Measurements from ENCODE around the gene ELL. TPM values are rescaled to one million over a fixed set of nuclear protein-coding genes. Genes with fewer than 3 reads are reported as not detected.
A peak's percentile ranks its signal among the peaks of the same experiment; 100 is the strongest.

Gene ELL
- total and polyA plus RNA-seq, 4 experiments from 2014 or later = 6.5 to 35.9 (median 25.8) TPM

DNA sequence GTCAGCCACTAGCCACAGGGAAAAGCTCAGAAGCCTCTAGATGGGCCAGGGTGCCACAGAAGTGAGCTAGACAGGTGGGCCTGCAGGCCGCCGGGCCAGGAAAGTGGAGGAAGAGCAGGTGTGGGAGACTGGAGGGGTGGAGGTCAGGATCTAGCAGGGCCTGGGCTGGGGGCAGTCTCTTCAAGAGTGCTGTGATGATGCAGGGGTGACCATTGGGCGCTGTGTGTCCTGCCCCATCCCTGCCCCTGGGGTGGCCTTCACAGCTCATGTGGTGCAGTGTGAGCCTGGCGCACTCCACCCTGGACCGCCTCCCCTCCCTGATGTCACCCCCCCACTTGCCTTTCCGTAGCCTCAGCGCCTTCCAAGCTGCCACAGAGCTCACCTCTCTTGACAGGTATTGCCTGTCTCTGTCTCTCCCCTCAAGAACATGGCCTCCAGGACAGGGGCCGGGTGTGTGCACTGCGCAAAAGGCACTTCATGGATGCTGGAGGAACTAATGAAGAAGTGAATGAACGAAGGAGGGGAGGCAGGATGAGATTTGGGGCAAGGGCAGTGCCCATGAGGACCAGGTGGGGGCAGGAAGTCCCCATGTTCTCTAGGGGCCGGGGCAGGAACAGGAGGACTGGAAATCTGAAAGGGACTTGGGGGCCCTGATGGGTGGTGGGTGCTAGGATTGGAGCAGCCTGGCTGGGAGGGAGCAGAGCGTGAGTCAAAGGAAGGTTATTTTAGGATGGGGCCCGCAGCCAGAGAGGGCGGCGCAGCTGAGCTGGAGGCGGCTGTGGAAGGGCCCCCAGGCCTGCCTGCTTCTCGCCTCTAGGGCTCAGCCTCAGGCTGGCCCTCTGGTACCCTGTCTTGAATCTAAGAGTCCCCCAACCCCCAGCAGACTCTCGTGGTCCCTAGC lies 96.1 kb downstream of the ELL start:
- Histone ChIP-seq H3K27me3 (ENCODE audit: insufficient read depth, low read length) (no peaks in the 10 kb centered on the region), H3K36me3 (ENCODE audit: insufficient read depth, low read length) (no peaks in the 10 kb centered on the region), H3K4me3 (ENCODE audit: low read length in 2 of 2) (no peak overlapping the region), H3K9me3 (ENCODE audit: control insufficient read depth in 1 of 2, low read length in 2 of 2) (no peaks in the 10 kb centered on the region), H3K27ac (ENCODE audit: low read depth, low read length) (no peak overlapping the region), H3K4me1 (ENCODE audit: insufficient read depth, low read length) (peaks cover 91% of the 10 kb centered on the region)
- CTCF ChIA-PET (ENCODE audit: partially characterized antibody) = interaction anchor here (0.6 to 1.0 kb wide), 4 partner anchors 14 to 421 kb away, joined by 3 to 5 read pairs (median 4); no protein-coding TSS in a partner anchor
- peak overlapping the region in 7 of 8 donors; percentile 17 to 85 (median 51) for H3K4me3 Mint-ChIP-seq
- peaks cover 36 to 80% (median 58%) of the 10 kb centered on the region in 4 donors for H3K4me1 Mint-ChIP-seq
- DNase-seq = peak in 1 of 5 donors; percentile 51
- no peaks in the 10 kb centered on the region for H3K9me3 Mint-ChIP-seq
- peak overlapping the region; percentile 83 to 94 (median 91) for H3K27ac Mint-ChIP-seq
- H3K27me3 Mint-ChIP-seq = no peaks in the 10 kb centered on the region
- intact Hi-C loops (cut with micrococcal nuclease) = no loop called here
- POLR2A ChIA-PET (ENCODE audit: partially characterized antibody) = interaction anchor here (0.7 to 1.5 kb wide), 6 partner anchors 9 to 493 kb away, joined by 3 to 5 read pairs (median 4); partner anchors contain the start of genes COPE and DDX49
- H3K36me3 Mint-ChIP-seq = peaks cover 0 to 7% of the 10 kb centered on the region in 2 donors

- intact Hi-C loops (cut with micrococcal nuclease) = no loop called here
- peak overlapping the region in 3 of 8 donors; percentile 43 to 85 (median 59) for H3K4me3 Mint-ChIP-seq
- Histone ChIP-seq H3K36me3 (ENCODE audit: insufficient read depth, low read length) (no peaks in the 10 kb centered on the region), H3K27me3 (ENCODE audit: insufficient read depth, low read length) (no peaks in the 10 kb centered on the region), H3K27ac (ENCODE audit: low read depth, low read length) (no peak overlapping the region), H3K4me3 (ENCODE audit: low read length in 2 of 2) (no peak overlapping the region), H3K4me1 (ENCODE audit: insufficient read depth, low read length) (peaks cover 87% of the 10 kb centered on the region), H3K9me3 (ENCODE audit: control insufficient read depth in 1 of 2, low read length in 2 of 2) (no peaks in the 10 kb centered on the region)
- H3K27ac Mint-ChIP-seq = peak overlapping the region in 5 of 7 donors; percentile 64 to 97 (median 77)
- peaks cover 38 to 82% (median 61%) of the 10 kb centered on the region in 4 donors for H3K4me1 Mint-ChIP-seq
- DNase-seq = peak in 1 of 5 donors; percentile 49
- POLR2A ChIA-PET (ENCODE audit: partially characterized antibody) = interaction anchor here (0.7 to 1.5 kb wide), 6 partner anchors 8 to 494 kb away, joined by 3 to 5 read pairs (median 4); partner anchors contain the start of genes COPE and DDX49
- no peaks in the 10 kb centered on the region for H3K27me3 Mint-ChIP-seq
- CTCF ChIA-PET (ENCODE audit: partially characterized antibody) = interaction anchor here (0.8 to 1.0 kb wide), 3 partner anchors 13 to 422 kb away, joined by 3 to 5 read pairs (median 3); no protein-coding TSS in a partner anchor
- H3K36me3 Mint-ChIP-seq = peaks cover 0 to 9% of the 10 kb centered on the region in 2 donors
- no peaks in the 10 kb centered on the region for H3K9me3 Mint-ChIP-seq
These were observed 96.9 kb downstream of the ELL start for GRCh38 chr19:18424890-18425514.

- peak in 1 of 5 donors; percentile 38 for DNase-seq
- Mint-ChIP-seq H3K36me3 (peaks cover 0 to 9% of the 10 kb centered on the region in 2 donors), H3K4me3 (peak overlapping the region in 7 of 8 donors; percentile 8 to 59 (median 45)), H3K27ac (peak overlapping the region in 6 of 7 donors; percentile 46 to 97 (median 78)), H3K27me3 (no peaks in the 10 kb centered on the region), H3K4me1 (peaks cover 38 to 76% (median 58%) of the 10 kb centered on the region in 4 donors), H3K9me3 (no peaks in the 10 kb centered on the region)
- ChIA-PET POLR2A (ENCODE audit: partially characterized antibody) (interaction anchor here (1.1 to 13.3 kb wide), 6 partner anchors 8 to 495 kb away, joined by 3 to 238 read pairs (median 6); partner anchors contain the start of genes COPE, DDX49, ELL and ISYNA1), CTCF (ENCODE audit: partially characterized antibody) (interaction anchor here (0.7 to 3.5 kb wide), 3 partner anchors 13 to 423 kb away, joined by 3 to 21 read pairs (median 3); no protein-coding TSS in a partner anchor)
- no peaks in the 10 kb centered on the region for H3K27me3 ChIP-seq (ENCODE audit: insufficient read depth, low read length)
- H3K36me3 ChIP-seq (ENCODE audit: insufficient read depth, low read length) = no peaks in the 10 kb centered on the region
- peaks cover 80% of the 10 kb centered on the region for H3K4me1 ChIP-seq (ENCODE audit: insufficient read depth, low read length)
- no peaks in the 10 kb centered on the region for H3K9me3 ChIP-seq (ENCODE audit: control insufficient read depth in 1 of 2, low read length in 2 of 2)
- intact Hi-C loops (cut with micrococcal nuclease) = no loop called here
- H3K27ac ChIP-seq (ENCODE audit: low read depth, low read length) = peak overlapping the region; percentile 70
- no peak overlapping the region for H3K4me3 ChIP-seq (ENCODE audit: low read length in 2 of 2)
These were observed 97.6 kb downstream of the ELL start for GRCh38 chr19:18424122-18424889.

DNA sequence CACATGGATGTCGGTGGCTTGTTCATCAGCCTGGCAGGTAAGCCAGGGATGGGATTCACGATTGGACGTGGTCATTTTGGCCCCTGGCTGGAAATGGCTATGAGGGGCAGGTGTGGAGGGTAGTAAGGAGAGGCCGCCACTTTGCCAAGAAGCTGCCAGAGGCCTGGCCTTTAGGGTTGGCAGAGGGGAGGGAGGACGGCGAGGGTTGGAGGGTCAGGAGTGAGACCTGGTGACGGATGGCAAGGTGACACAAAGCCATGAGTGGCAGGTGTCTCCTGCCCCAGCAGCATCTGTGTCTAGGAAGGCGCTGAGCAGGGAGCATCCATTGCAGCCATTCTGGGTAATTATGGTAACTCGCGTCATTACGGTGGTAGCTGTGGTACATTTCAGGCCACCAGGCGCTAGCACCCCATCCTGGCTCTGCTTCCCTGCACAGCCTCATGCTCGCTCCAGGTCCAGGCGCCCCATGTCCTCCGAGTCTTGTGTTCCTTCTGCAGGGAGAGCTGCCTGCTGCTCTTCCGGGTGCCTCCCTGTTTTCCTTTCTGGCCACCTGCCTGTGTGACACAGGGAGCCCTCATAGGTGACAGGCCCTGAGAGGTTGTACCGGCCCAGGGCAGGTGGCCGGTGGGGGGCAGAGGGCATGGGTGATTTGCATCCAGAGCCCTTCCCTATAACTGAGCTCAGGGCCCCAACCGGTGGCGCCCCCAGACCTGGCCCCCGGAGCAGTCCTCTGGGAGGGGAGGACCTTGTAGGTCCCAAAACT lies 98.4 kb downstream of the ELL start:
- Histone ChIP-seq H3K4me3 (ENCODE audit: low read length in 2 of 2) (peak overlapping the region in 1 of 2 donors; percentile 24), H3K9me3 (ENCODE audit: control insufficient read depth in 1 of 2, low read length in 2 of 2) (no peaks in the 10 kb centered on the region), H3K36me3 (ENCODE audit: insufficient read depth, low read length) (no peaks in the 10 kb centered on the region), H3K27me3 (ENCODE audit: insufficient read depth, low read length) (no peaks in the 10 kb centered on the region), H3K4me1 (ENCODE audit: insufficient read depth, low read length) (peaks cover 83% of the 10 kb centered on the region), H3K27ac (ENCODE audit: low read depth, low read length) (peak overlapping the region; percentile 70)
- Mint-ChIP-seq H3K36me3 (peaks cover 0 to 14% of the 10 kb centered on the region in 2 donors), H3K4me1 (peaks cover 44 to 77% (median 63%) of the 10 kb centered on the region in 4 donors), H3K27ac (peak overlapping the region; percentile 78 to 97 (median 92)), H3K27me3 (peaks cover 0 to 4% of the 10 kb centered on the region in 2 donors), H3K9me3 (peaks cover 0 to 2% (median 0%) of the 10 kb centered on the region in 8 donors), H3K4me3 (peak overlapping the region; percentile 11 to 96 (median 94))
- POLR2A ChIA-PET (ENCODE audit: partially characterized antibody) = interaction anchor here (1.1 to 13.3 kb wide), 6 partner anchors 10 to 143 kb away, joined by 3 to 238 read pairs (median 11); partner anchors contain the start of genes ELL, ISYNA1 and JUND
- intact Hi-C loops (cut with micrococcal nuclease) = no loop called here
- CTCF ChIA-PET (ENCODE audit: partially characterized antibody) = interaction anchor here (0.6 to 3.5 kb wide), 4 partner anchors 12 to 165 kb away, joined by 3 to 21 read pairs (median 3); partner anchors contain the start of gene REX1BD
- peak in 1 of 5 donors; percentile 41 for DNase-seq

DNA sequence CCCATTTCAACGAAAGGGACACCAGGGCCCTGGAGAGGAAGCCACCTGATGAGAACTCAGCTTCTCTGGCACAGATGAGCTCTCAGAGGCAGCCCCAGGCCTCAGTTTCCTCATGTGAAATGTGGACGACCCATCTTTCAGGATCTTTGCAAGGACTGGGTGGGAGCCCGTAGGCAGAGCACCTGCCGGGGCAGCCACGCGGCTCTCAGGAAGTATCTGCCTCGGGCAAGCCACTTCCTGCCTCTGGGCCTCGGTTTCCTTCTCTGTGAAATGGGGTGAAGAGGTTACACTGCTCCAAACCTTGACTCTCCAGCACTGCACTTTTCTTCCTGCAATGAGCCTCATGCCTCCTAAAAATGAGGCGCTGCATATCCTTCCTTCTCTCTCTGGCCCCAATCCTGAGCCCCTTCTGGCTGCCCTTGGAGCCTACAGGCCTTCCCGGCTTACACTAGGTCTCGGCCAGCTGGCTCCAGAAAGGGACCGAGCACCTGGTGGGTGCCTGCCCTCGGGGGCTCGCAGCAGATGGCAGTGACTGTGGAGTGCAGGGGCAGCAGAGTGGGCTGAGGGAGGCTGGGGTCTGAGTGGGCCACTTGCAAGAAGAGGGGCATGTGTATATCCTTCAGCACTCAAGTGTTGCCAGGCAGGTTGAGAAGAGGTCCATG lies 99.2 kb downstream of the ELL start:
- H3K27me3 Mint-ChIP-seq = peaks cover 0 to 5% of the 10 kb centered on the region in 2 donors
- peaks cover 51 to 82% (median 70%) of the 10 kb centered on the region in 4 donors for H3K4me1 Mint-ChIP-seq
- Histone ChIP-seq H3K36me3 (ENCODE audit: insufficient read depth, low read length) (no peaks in the 10 kb centered on the region), H3K9me3 (ENCODE audit: control insufficient read depth in 1 of 2, low read length in 2 of 2) (no peaks in the 10 kb centered on the region), H3K4me1 (ENCODE audit: insufficient read depth, low read length) (peaks cover 86% of the 10 kb centered on the region), H3K27ac (ENCODE audit: low read depth, low read length) (peak overlapping the region; percentile 70), H3K4me3 (ENCODE audit: low read length in 2 of 2) (peak overlapping the region in 1 of 2 donors; percentile 41), H3K27me3 (ENCODE audit: insufficient read depth, low read length) (no peaks in the 10 kb centered on the region)
- H3K27ac Mint-ChIP-seq = peak overlapping the region; percentile 87 to 97 (median 92)
- peaks cover 0 to 14% of the 10 kb centered on the region in 2 donors for H3K36me3 Mint-ChIP-seq
- H3K4me3 Mint-ChIP-seq = peak overlapping the region; percentile 77 to 96 (median 94)
- intact Hi-C loops (cut with micrococcal nuclease) = no loop called here
- ChIA-PET POLR2A (ENCODE audit: partially characterized antibody) (interaction anchor here (1.2 to 13.3 kb wide), 7 partner anchors 9 to 142 kb away, joined by 3 to 238 read pairs (median 4); partner anchors contain the start of genes ELL, ISYNA1 and JUND), CTCF (ENCODE audit: partially characterized antibody) (interaction anchor here (0.9 to 5.0 kb wide), 6 partner anchors 11 to 425 kb away, joined by 3 to 29 read pairs (median 3); partner anchors contain the start of genes JUND and REX1BD)
- H3K9me3 Mint-ChIP-seq = peaks cover 0 to 5% (median 0%) of the 10 kb centered on the region in 8 donors
- peak in 4 of 5 donors; percentile 50 to 66 (median 58) for DNase-seq
